K562 (cell line): ENCODE results near the gene XPNPEP3. TPM values are rescaled to one million over a fixed set of nuclear protein-coding genes. Genes with fewer than 3 reads are reported as not detected.

Source experiments
- CBX1 ChIP-seq: sonication (generic); IDR thresholded peaks from 2 replicates; pipeline ENCODE4 v1.6.1; 2016; ENCODE audit warnings: antibody characterized with exemption, low read depth, mild to moderate bottlenecking
- FIP1L1 ChIP-seq: fragments of 200-400 bp; formaldehyde crosslinking; IDR thresholded peaks from 2 replicates; pipeline ENCODE4 v1.6.1; 2018; ENCODE audit warnings: mild to moderate bottlenecking, low read depth, low read length; ENCODE audit not compliant: poor library complexity, severe bottlenecking
- FOXJ3 ChIP-seq: sonication (generic); formaldehyde crosslinking; IDR thresholded peaks from 2 replicates; pipeline ENCODE4 v1.4.0; 2020; ENCODE audit warnings: mild to moderate bottlenecking, missing genetic modification reagents
- HBP1 ChIP-seq: fragments of 450-650 bp; formaldehyde crosslinking; IDR thresholded peaks from 2 replicates; pipeline ENCODE4 v1.4.0; 2022; ENCODE audit warnings: missing genetic modification characterization
- HCFC1 ChIP-seq: IDR thresholded peaks from 2 replicates; pipeline ENCODE4 v1.6.1; 2012; ENCODE audit warnings: low read depth, low read length, improper control_type of control experiment
- JUND ChIP-seq, 2 experiments: IDR thresholded peaks; 2 replicates in 1 of 2; 3 replicates in 1 of 2; pipeline ENCODE4 v1.6.1; 2011; ENCODE audit warnings: borderline replicate concordance in 2 of 2, low read depth in 2 of 2, low read length in 2 of 2, improper control_type of control experiment in 1 of 2, missing biosample characterization in 1 of 2, missing genetic modification characterization in 1 of 2, missing genetic modification reagents in 1 of 2
- KDM1A ChIP-seq, 2 experiments: fragments of 450-650 bp; IDR thresholded peaks; 2 replicates each; pipeline ENCODE4 v1.6.1; 2016; ENCODE audit warnings: mild to moderate bottlenecking in 2 of 2
- POLR2B ChIP-seq: fragments of 450-650 bp; IDR thresholded peaks from 2 replicates; pipeline ENCODE4 v1.6.1; 2018; ENCODE audit warnings: low read depth; ENCODE audit not compliant: partially characterized antibody
- PTBP1 ChIP-seq: fragments of 200-400 bp; formaldehyde crosslinking; IDR thresholded peaks from 2 replicates; pipeline ENCODE4 v1.6.1; 2017; ENCODE audit warnings: low read depth, low read length
- RFX5 ChIP-seq: IDR thresholded peaks from 2 replicates; pipeline ENCODE4 v1.6.1; 2011; ENCODE audit warnings: low read depth, mild to moderate bottlenecking, improper control_type of control experiment, low read length
- STAT5A ChIP-seq: IDR thresholded peaks from 2 replicates; pipeline ENCODE4 v1.6.1; 2012; ENCODE audit warnings: low read length, inconsistent platforms, borderline replicate concordance
- STAT6 ChIP-seq: sonication (generic); formaldehyde crosslinking; IDR thresholded peaks from 2 replicates; pipeline ENCODE4 v1.8.1; 2023; ENCODE audit warnings: mild to moderate bottlenecking, missing genetic modification reagents
- TARDBP ChIP-seq: fragments of 450-650 bp; IDR thresholded peaks from 2 replicates; pipeline ENCODE4 v1.6.1; 2016
- TBL1XR1 ChIP-seq, 2 experiments: IDR thresholded peaks; 2 replicates each; pipeline ENCODE4 v1.6.1; 2012; ENCODE audit warnings: improper control_type of control experiment in 2 of 2, low read length in 2 of 2, mild to moderate bottlenecking in 1 of 2
- YBX1 ChIP-seq: fragments of 450-650 bp; IDR thresholded peaks from 2 replicates; pipeline ENCODE4 v1.7.1; 2016; ENCODE audit warnings: mild to moderate bottlenecking
- YY1 ChIP-seq, 3 experiments: IDR thresholded peaks; 2 replicates each; pipeline ENCODE4 v1.6.1; 2011; ENCODE audit warnings: low read length in 2 of 3, mild to moderate bottlenecking in 2 of 3, moderate library complexity in 2 of 3, borderline replicate concordance in 1 of 3, control low read depth in 1 of 3, low read depth in 1 of 3; ENCODE audit not compliant: insufficient read depth in 3 of 3, insufficient replicate concordance in 2 of 3, control insufficient read depth in 1 of 3, insufficient read length in 1 of 3; ENCODE audit errors: extremely low read depth in 1 of 3
- ZBTB9 ChIP-seq: fragments of 450-650 bp; formaldehyde crosslinking; IDR thresholded peaks from 2 replicates; pipeline ENCODE4 v1.4.0; 2020; ENCODE audit warnings: mild to moderate bottlenecking, moderate library complexity
- ZFP91 ChIP-seq: sonication (generic); formaldehyde crosslinking; IDR thresholded peaks from 2 replicates; pipeline ENCODE4 v1.8.0; 2022; ENCODE audit warnings: mild to moderate bottlenecking, missing genetic modification reagents
- ZNF121 ChIP-seq: sonication (generic); formaldehyde crosslinking; conservative IDR thresholded peaks from 2 replicates; pipeline ENCODE4 v1.8.0; 2022; ENCODE audit warnings: missing genetic modification reagents
- ZNF165 ChIP-seq: fragments of 250-450 bp; sonication (Bioruptor Pico); IDR thresholded peaks from 2 replicates; pipeline ENCODE4 v1.4.0; 2020; ENCODE audit warnings: borderline replicate concordance
- ZNF584 ChIP-seq: fragments of 200-800 bp; sonication (Bioruptor generic); IDR thresholded peaks from 2 replicates; pipeline ENCODE4 v1.6.1; 2016; ENCODE audit warnings: low read depth, mild to moderate bottlenecking, missing genetic modification characterization, missing compliant biosample characterization
- polyA plus RNA-seq, 8 experiments: library from polyadenylated mRNA; depleted of rRNA in 4 of 8; stranded (reverse) in 5 of 8; unstranded in 3 of 8; fragments of >200 nt; fragmentation: Nextera tagmentation in 2 of 8; fragmentation: Illumina TruSeq in 1 of 8; extraction: Ambion mirVana in 2 of 8; extraction: Trizol in 1 of 8; gene quantifications; 2 replicates each; pipeline versions ENCODE4 v1.2.1 to v1.2.3, GENCODE V29; 2011 to 2014; ENCODE audit warnings: inconsistent platforms in 1 of 8, missing spikeins in 1 of 8
- total RNA-seq, 7 experiments: library from RNA; depleted of rRNA in 6 of 7; stranded (reverse); fragments of >200 nt in 6 of 7; fragmentation: Illumina TruSeq in 2 of 7; extraction: Trizol in 2 of 7; gene quantifications; 2 replicates each; pipeline versions ENCODE4 v1.2.1 to v1.2.3, GENCODE V29; 2011 to 2021; ENCODE audit warnings: low replicate concordance in 1 of 7

XPNPEP3 gene
- total and polyA plus RNA-seq, 9 of the 15 experiments (the other 6 are each of a cell fraction or from before 2014, with no cell fraction given), result 9.1 to 22.6 (median 15.6) TPM

- TF ChIP-seq YBX1 (no peak), ZFP91 (CRISPR knock-in tag) (no peak), ZBTB9 (CRISPR knock-in tag) (peak; percentile 100), HCFC1 (no peak), KDM1A (IDR thresholded peaks at IDR 0.05) (peak; percentile 67 to 69; a peak in 3 of 4 replicates), FOXJ3 (CRISPR knock-in tag) (no peak), YY1 (IDR thresholded peaks at IDR 0.05; ENCODE audit: borderline replicate concordance in 1 of 3, control insufficient read depth in 1 of 3, extremely low read depth in 1 of 3, insufficient read depth in 3 of 3, insufficient read length in 1 of 3, insufficient replicate concordance in 2 of 3, low read depth in 1 of 3, low read length in 2 of 3) (peak in 1 of 3 experiments; percentile 24), POLR2B (no peak), STAT5A (peak; percentile 92), JUND (IDR thresholded peaks at IDR 0.05; ENCODE audit: borderline replicate concordance, low read depth, low read length) (peak; percentile 41; the same call in 1 of the 2 replicates), JUND (tag; IDR thresholded peaks at IDR 0.05; ENCODE audit: borderline replicate concordance, low read depth, low read length) (peak; percentile 99), HBP1 (CRISPR knock-in tag) (peak; percentile 99), PTBP1 (no peak), TARDBP (peak; percentile 73; the same call in 1 of the 2 replicates), ZNF584 (CRISPR knock-in tag) (peak; percentile 99), STAT6 (CRISPR knock-in tag) (no peak), FIP1L1 (no peak), ZNF165 (peak; percentile 96), RFX5 (no peak), TBL1XR1 (IDR thresholded peaks at IDR 0.05; ENCODE audit: low read length in 2 of 2) (peak in 1 of 2 experiments; percentile 88; a peak in 2 of 4 replicates), ZNF121 (CRISPR knock-in tag) (no peak), CBX1 (no peak)
Observed at GRCh38 chr22:40813912-40814315, 43.0 kb upstream of the XPNPEP3 start (continued).
